RKO (cell line): Measurements from ENCODE around the gene HPGDS.
A peak's percentile ranks its signal among the peaks of the same experiment; 100 is the strongest.
"Not testable (repeated sequence)": the region's sequence is repeated elsewhere in the genome, so short reads cannot be mapped to it uniquely, and the experiment has no call there.

Experiments
- DNase-seq: peaks from one replicate; pipeline ENCODE4 v3.0.0-alpha.2; 2016; ENCODE audit warnings: low spot score

The HPGDS gene

GRCh38 chr4:94319927-94320326, 22.7 kb downstream of the HPGDS start:
- DNase-seq, result not testable (repeated sequence)

GRCh38 chr4:94307231-94307871, 35.3 kb downstream of the HPGDS start:
- DNase-seq, result no peak

GRCh38 chr4:94306713-94307112, 35.9 kb downstream of the HPGDS start:
- no peak for DNase-seq

GRCh38 chr4:94305466-94306225, 37.0 kb downstream of the HPGDS start:
- no peak for DNase-seq

GRCh38 chr4:94304365-94304971, 38.2 kb downstream of the HPGDS start:
- DNase-seq, result peak; percentile 9

- no peak for DNase-seq
These were observed 40.4 kb downstream of the HPGDS start for GRCh38 chr4:94302191-94302590.

- DNase-seq, result no peak
These were observed 43.8 kb downstream of the HPGDS start for GRCh38 chr4:94298725-94299252.

GRCh38 chr4:94295473-94295872, 47.2 kb downstream of the HPGDS start:
- not testable (repeated sequence) for DNase-seq

DNA sequence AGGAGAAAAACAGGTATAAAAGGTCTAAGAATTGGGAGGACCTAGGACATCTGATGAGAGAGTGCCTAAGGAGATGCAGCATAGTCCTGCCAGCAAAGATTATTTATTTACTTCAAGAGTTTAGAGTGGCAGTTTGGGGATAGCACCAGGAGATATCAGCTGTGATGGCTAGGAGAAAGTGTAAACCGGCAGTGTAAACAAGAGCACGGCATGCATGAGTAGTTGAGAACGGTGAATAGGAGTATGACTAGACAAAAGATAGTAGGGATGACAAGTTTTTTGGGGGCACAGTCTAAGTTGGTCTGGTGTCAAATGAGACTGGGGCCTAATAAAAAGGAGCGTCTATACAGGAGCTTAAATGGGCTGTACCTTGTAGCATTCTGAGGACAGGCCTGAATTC, 48.7 kb downstream of the HPGDS start:
- not testable (repeated sequence) for DNase-seq

GRCh38 chr4:94290245-94290644, 52.4 kb downstream of the HPGDS start:
- peak; percentile 2 for DNase-seq

GRCh38 chr4:94285666-94286065, 57.0 kb downstream of the HPGDS start:
- no peak for DNase-seq

DNA sequence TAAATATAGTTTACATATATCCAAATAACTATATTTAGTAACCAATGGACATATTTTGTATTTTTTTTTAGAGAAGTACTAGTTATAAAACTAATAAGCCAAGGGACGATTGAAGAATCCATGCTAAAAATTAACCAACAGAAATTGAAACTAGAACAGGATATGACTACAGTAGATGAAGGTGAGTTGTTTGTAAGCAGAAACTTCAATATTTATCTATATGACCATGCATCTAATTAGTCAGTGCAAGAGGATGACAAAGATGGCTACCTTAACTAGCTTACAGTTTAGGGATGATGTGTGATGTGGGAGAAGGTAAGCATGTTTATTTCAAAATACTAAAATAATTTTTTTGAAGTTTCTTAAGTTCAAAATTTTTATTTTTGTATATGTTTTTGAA, 57.7 kb downstream of the HPGDS start:
- DNase-seq, result no peak

DNA sequence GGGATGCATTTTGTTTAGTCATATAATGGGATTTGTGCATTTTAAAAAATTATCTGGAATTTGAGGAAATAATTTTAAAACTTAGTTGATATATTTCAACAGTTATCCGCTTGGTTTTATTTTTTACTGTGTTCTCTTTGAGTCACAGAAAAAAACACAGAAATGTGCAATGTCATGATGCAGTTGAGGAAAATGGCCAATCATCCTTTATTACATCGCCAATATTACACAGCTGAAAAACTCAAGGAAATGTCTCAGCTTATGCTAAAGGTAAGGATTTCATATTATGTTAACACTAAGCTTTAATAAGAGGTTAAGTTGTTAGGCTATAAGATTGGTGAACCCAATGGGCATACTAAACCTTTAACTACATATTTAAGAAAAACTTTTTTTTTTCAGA, 63.9 kb downstream of the HPGDS start:
- no peak for DNase-seq

- DNase-seq, result no peak
These were observed 65.1 kb downstream of the HPGDS start for GRCh38 chr4:94277534-94277933.

DNA sequence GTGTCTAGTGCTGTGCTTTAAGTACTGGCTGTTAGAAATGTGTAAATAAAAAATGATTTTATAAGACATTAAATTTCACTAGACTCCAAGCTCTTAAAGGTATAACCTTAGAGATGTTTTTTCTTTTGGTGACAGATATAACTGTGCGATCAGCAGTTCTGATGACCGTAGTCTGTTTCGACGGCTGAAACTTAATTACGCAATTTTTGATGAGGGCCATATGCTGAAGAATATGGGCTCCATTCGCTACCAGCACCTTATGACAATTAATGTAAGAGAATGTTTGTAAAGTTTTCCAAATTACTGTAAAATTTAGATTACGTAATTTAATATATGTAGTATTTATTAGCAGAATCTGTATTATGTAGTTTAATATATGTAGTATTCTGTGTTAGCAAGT, 66.4 kb downstream of the HPGDS start:
- no peak for DNase-seq

DNA sequence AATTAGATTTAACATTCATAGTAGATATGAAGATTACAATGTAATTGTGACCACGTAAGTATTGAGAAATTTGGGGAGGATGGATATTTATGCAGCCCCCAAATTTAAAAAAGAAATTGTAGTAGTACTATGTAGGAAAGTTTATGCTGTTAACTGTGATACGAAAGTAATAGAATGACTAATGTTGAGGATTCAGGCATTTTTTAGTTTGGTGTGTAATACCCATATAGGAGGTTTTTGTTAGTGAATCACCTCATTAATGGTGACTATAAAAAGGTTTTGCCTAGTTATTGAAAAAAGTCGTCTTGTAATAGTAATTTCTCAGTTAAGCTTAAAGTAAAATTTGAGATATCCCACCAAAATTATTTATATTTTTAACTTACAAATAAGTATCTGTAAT, 67.7 kb downstream of the HPGDS start:
- DNase-seq, result peak; percentile 5

- DNase-seq, result no peak
These were observed 71.4 kb downstream of the HPGDS start for GRCh38 chr4:94271248-94271647.

DNA sequence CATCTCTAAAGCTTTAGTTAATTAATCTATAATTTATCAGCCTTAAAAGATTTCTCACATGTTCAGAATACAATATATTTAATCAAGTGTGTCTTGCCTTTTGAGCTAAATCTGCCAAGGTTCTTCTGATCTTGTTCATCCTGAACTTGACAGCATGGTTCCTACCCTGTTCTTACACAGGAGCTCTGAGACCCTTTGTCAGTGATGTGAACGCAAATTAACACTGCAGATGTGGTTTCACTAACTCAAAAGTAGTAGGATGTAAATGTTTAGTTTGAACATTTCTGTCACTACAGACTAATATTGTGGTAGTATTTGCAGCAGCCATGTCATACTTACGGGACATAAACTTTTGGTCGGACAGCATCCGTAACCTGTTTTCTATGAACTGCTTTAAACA, 75.6 kb downstream of the HPGDS start:
- DNase-seq, result no peak

GRCh38 chr4:94262163-94263016, 80.2 kb downstream of the HPGDS start:
- DNase-seq, result no peak

DNA sequence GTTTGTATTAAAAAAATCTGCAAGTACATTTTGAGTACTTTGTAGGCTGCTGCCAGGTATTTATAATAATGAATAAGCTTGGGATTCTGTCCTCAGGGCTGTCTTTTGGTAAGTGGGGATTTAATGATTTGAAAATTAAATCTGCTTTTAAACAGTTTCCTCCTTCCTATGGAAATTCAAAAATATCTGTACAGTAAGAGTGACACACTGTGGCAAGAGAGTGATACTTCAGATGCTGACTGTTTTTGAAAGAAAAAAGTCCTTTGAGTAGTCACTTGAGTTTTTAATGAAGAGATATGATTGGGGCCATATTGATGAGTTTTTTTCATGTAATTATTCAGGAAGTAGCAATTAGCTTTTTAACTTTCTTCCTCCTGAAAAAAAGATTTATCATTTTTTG, 85.8 kb downstream of the HPGDS start:
- DNase-seq, result peak; percentile 10

DNA sequence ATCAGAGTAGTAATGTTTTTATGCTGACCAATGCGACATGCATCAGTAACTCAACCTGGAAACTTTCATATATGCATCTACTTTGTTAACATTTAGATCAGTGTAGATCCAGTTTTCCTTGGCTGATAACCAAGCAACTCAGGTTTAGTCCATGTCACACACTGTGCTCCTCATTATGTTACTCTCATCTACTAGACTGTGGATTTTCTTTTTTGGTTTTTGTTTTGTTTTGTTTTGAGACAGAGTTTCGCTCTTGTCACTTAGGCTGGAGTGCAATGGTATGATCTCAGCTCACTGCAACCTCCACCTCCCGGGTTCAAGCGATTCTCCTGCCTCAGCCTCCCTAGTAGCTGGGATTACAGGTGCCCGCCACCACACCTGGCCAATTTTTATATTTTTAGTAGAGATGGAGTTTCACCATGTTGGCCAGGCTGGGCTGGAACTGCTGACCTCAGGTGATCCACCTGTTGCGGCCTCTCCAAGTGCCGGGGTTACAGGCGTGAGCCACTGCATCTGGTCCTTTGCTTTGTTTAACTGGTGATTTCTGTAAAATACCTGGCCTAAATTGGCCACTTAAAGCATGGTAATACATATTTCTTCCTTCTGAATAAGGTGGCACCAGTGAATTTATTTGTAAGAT, 86.4 kb downstream of the HPGDS start:
- DNase-seq, result no peak

DNA sequence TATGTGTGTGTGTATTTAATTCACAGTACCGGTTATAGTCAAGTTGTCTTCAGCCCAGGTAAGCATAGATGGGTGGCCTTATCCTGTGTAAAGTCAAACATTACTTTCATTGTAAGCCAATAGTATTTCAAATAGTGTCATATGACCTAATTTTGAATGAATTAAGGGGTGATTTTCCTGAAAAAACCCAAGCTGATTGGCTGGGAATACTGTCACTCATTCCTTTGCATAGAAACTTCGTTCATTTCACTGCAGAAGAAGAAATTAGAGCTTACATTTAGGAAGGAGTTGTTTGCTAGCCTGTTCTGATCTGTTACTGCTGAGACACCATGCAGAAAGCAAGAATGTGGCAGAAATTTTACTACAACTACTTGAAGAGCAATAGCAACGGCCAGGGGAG, 89.6 kb downstream of the HPGDS start:
- DNase-seq, result no peak
